Astrocyte (in vitro differentiated cells and primary cell): ENCODE results near the gene ARG1. TPM values are rescaled to one million over a fixed set of nuclear protein-coding genes. Genes with fewer than 3 reads are reported as not detected.

Experiments
- DNase-seq: peaks from one replicate; pipeline ENCODE4 v3.0.0-alpha.2; 2010; ENCODE audit warnings: low read depth
- FAIRE-seq: peaks from 2 replicates; lab custom pipeline; 2011; peaks lifted over from hg19 to GRCh38; lab: Jason Lieb, UNC
- H2AFZ ChIP-seq: 2 replicates; pipeline ENCODE4 v1.6.0; 2012; ENCODE audit warnings: low read depth, low read length, inconsistent platforms
- H3K27ac ChIP-seq: 2 replicates; pipeline ENCODE4 v1.5.1; 2011; ENCODE audit warnings: low read depth, low read length, inconsistent platforms
- H3K27me3 ChIP-seq: 2 replicates; pipeline ENCODE4 v1.6.0; 2011; ENCODE audit warnings: low read length, inconsistent platforms; ENCODE audit not compliant: insufficient read depth
- H3K36me3 ChIP-seq: 2 replicates; pipeline ENCODE4 v1.5.1; 2011; ENCODE audit warnings: low read length, inconsistent platforms; ENCODE audit not compliant: insufficient read depth
- H3K4me1 ChIP-seq: 2 replicates; pipeline ENCODE4 v1.5.1; 2011; ENCODE audit warnings: low read length, inconsistent platforms; ENCODE audit not compliant: insufficient read depth
- H3K4me2 ChIP-seq: 2 replicates; pipeline ENCODE4 v1.6.0; 2012; ENCODE audit warnings: low read length, inconsistent platforms
- H3K4me3 ChIP-seq: 2 replicates; pipeline ENCODE4 v1.5.1; 2011; ENCODE audit warnings: low read depth, mild to moderate bottlenecking, low read length, inconsistent platforms; ENCODE audit not compliant: insufficient read depth
- H3K79me2 ChIP-seq: 2 replicates; pipeline ENCODE4 v1.6.0; 2012; ENCODE audit warnings: mild to moderate bottlenecking, low read length, inconsistent platforms; ENCODE audit not compliant: insufficient read depth
- H3K9ac ChIP-seq: 2 replicates; pipeline ENCODE4 v1.6.0; 2012; ENCODE audit warnings: mild to moderate bottlenecking, low read length, inconsistent platforms
- H3K9me3 ChIP-seq: 2 replicates; pipeline ENCODE4 v1.5.1; 2012; ENCODE audit warnings: low read depth, mild to moderate bottlenecking, low read length, inconsistent platforms; ENCODE audit not compliant: insufficient read depth
- H4K20me1 ChIP-seq: 2 replicates; pipeline ENCODE4 v1.6.0; 2012; ENCODE audit warnings: low read length, inconsistent platforms; ENCODE audit not compliant: insufficient read depth
- H3K27ac Mint-ChIP-seq: one replicate; pipeline ENCODE4 v1.8.0; 2021; ENCODE audit warnings: mild to moderate bottlenecking, mixed read lengths; ENCODE audit not compliant: unreplicated experiment
- H3K27me3 Mint-ChIP-seq: one replicate; pipeline ENCODE4 v1.8.0; 2021; ENCODE audit warnings: low read depth, mixed read lengths; ENCODE audit not compliant: unreplicated experiment
- H3K36me3 Mint-ChIP-seq: one replicate; pipeline ENCODE4 v1.8.0; 2021; ENCODE audit warnings: low read depth, mixed read lengths; ENCODE audit not compliant: unreplicated experiment
- H3K4me1 Mint-ChIP-seq: one replicate; pipeline ENCODE4 v1.8.0; 2021; ENCODE audit warnings: low read depth, mixed read lengths; ENCODE audit not compliant: unreplicated experiment
- H3K4me3 Mint-ChIP-seq: one replicate; pipeline ENCODE4 v1.8.0; 2021; ENCODE audit warnings: mild to moderate bottlenecking, moderate library complexity, mixed read lengths; ENCODE audit not compliant: unreplicated experiment
- H3K9me3 Mint-ChIP-seq: one replicate; pipeline ENCODE4 v1.8.0; 2021; ENCODE audit warnings: mild to moderate bottlenecking, mixed read lengths; ENCODE audit not compliant: unreplicated experiment
- CTCF ChIP-seq: IDR thresholded peaks from 2 replicates; pipeline ENCODE4 v1.5.1; 2011; ENCODE audit warnings: low read depth, mild to moderate bottlenecking, inconsistent platforms, low read length, moderate library complexity; ENCODE audit not compliant: insufficient read depth
- EZH2 ChIP-seq: IDR thresholded peaks from 2 replicates; pipeline ENCODE4 v1.6.1; 2012; ENCODE audit warnings: mild to moderate bottlenecking, low read length, inconsistent platforms; ENCODE audit not compliant: insufficient read depth
- total RNA-seq: library from RNA; stranded (reverse); gene quantifications from 2 replicates; pipeline ENCODE4 v1.2.1, GENCODE V29; 2021

ARG1 gene
- total RNA-seq, 1 donor from 2014 or later = not detected

GRCh38 chr6:131602781-131603312 lies 29.8 kb downstream of the ARG1 start:
- Mint-ChIP-seq H3K4me1 (peaks cover 5% of the 10 kb centered on the region), H3K36me3 (peaks cover 6% of the 10 kb centered on the region), H3K9me3 (no peaks in the 10 kb centered on the region), H3K4me3 (no peak overlapping the region), H3K27me3 (no peaks in the 10 kb centered on the region), H3K27ac (peak overlapping the region; percentile 21)
- Histone ChIP-seq H3K4me1 (peaks cover 3% of the 10 kb centered on the region), H3K9me3 (no peaks in the 10 kb centered on the region), H3K4me3 (no peak overlapping the region), H3K27me3 (no peaks in the 10 kb centered on the region), H3K36me3 (peaks cover 63% of the 10 kb centered on the region), H3K9ac (no peak overlapping the region), H3K79me2 (no peaks in the 10 kb centered on the region), H3K4me2 (no peak overlapping the region), H2AFZ (no peak overlapping the region), H3K27ac (peak overlapping the region; percentile 51), H4K20me1 (no peaks in the 10 kb centered on the region)
- peak; percentile 95 for FAIRE-seq
- DNase-seq = peak; percentile 89
- TF ChIP-seq EZH2 (no peak), CTCF (no peak)

- no peaks in the 10 kb centered on the region for H3K9me3 ChIP-seq
- H3K36me3 Mint-ChIP-seq = peaks cover 7% of the 10 kb centered on the region
- no peaks in the 10 kb centered on the region for H3K79me2 ChIP-seq
- no peak overlapping the region for H3K27ac ChIP-seq
- H3K4me3 Mint-ChIP-seq = no peak overlapping the region
- no peaks in the 10 kb centered on the region for H3K4me1 ChIP-seq
- H3K4me2 ChIP-seq = no peak overlapping the region
- H2AFZ ChIP-seq = no peak overlapping the region
- FAIRE-seq = no peak
- DNase-seq = no peak
- no peaks in the 10 kb centered on the region for H3K27me3 ChIP-seq
- peaks cover 70% of the 10 kb centered on the region for H3K36me3 ChIP-seq
- H3K27me3 Mint-ChIP-seq = no peaks in the 10 kb centered on the region
- no peak overlapping the region for H3K4me3 ChIP-seq
- no peaks in the 10 kb centered on the region for H3K4me1 Mint-ChIP-seq
- no peak overlapping the region for H3K9ac ChIP-seq
- H3K9me3 Mint-ChIP-seq = no peaks in the 10 kb centered on the region
- no peak overlapping the region for H3K27ac Mint-ChIP-seq
- H4K20me1 ChIP-seq = peaks cover 3% of the 10 kb centered on the region
- TF ChIP-seq CTCF (no peak), EZH2 (no peak)
Observed at GRCh38 chr6:131613296-131613925, 40.4 kb downstream of the ARG1 start.

GRCh38 chr6:131615275-131615674 lies 42.2 kb downstream of the ARG1 start:
- Histone ChIP-seq H2AFZ (no peak overlapping the region), H3K27ac (no peak overlapping the region), H3K4me3 (no peak overlapping the region), H4K20me1 (no peaks in the 10 kb centered on the region), H3K9ac (no peak overlapping the region), H3K4me2 (no peak overlapping the region), H3K36me3 (peaks cover 72% of the 10 kb centered on the region), H3K9me3 (no peaks in the 10 kb centered on the region), H3K79me2 (no peaks in the 10 kb centered on the region), H3K4me1 (no peaks in the 10 kb centered on the region), H3K27me3 (no peaks in the 10 kb centered on the region)
- H3K4me3 Mint-ChIP-seq = no peak overlapping the region
- H3K4me1 Mint-ChIP-seq = no peaks in the 10 kb centered on the region
- FAIRE-seq (no peak), DNase-seq (no peak)
- TF ChIP-seq EZH2 (no peak), CTCF (no peak)
- H3K9me3 Mint-ChIP-seq = no peaks in the 10 kb centered on the region
- H3K27me3 Mint-ChIP-seq = no peaks in the 10 kb centered on the region
- no peaks in the 10 kb centered on the region for H3K36me3 Mint-ChIP-seq
- H3K27ac Mint-ChIP-seq = no peak overlapping the region
